KBM-7 (cell line): ENCODE measurements around the gene FAM9C.
"Not testable (repeated sequence)": the region's sequence is repeated elsewhere in the genome, so short reads cannot be mapped to it uniquely, and the experiment has no call there.

Source experiments
- DNase-seq: peaks from one replicate; pipeline ENCODE4 v3.0.0-alpha.2; 2015
- in situ Hi-C: fragments of 300-500 bp; cut with MboI; formaldehyde crosslinking; loops from 2 replicates; pipeline ENCODE4 v1.14.3; 2020; ENCODE audit warnings: low sequenced_read_pairs, low pct_unique_long_range_greater_than_20kb, mixed read lengths

FAM9C gene

DNA sequence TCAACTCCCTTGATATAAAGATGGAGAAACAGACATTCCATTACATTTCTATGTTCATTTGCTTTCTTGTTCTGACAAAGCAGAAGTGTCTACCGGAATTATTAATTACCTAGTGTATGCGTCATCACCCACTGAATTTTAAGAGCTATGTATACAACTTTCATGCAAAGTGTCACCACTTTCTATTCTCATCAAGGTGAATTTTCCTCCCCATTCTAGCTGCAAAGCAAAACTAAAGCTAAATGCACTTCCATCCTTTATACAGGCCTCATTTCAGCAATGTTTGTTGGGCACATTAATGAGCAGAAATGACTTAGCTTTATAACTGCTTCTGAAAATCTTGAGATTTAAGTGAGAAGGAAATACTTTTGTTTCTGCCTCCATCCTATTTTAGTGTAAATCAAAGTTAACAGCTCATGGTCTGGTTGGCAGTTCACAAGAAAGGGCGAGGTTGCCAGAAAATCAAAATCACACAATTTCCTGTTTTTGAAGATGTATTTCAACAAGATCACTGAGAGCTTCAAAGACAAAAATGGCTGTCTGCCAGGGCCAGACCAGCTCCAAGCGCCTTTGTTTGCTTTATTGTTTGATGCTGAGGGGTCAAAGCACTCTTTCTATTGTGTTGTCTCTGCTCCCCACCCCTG, 7.2 kb upstream of the FAM9C start:
- DNase-seq: peak; percentile 44
- in situ Hi-C loops: no loop called here

DNA sequence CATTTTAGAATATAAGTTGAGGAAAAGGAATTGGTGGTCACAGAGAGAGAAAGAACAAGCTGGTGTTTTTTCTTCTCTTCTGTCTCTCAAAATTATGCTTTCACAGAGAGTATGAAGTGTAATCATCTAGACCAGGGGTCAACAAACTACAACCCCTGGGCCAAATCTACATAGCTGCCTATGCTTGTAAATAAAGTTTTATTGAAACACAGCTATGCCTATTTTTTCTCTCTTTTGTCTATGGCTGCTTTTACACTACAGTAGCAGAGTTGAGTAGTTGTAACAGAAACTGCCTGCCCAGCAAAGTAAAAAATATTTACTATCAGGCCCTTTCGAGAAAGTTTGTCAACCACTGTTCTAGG, 6.7 kb upstream of the FAM9C start:
- no peak for DNase-seq

DNA sequence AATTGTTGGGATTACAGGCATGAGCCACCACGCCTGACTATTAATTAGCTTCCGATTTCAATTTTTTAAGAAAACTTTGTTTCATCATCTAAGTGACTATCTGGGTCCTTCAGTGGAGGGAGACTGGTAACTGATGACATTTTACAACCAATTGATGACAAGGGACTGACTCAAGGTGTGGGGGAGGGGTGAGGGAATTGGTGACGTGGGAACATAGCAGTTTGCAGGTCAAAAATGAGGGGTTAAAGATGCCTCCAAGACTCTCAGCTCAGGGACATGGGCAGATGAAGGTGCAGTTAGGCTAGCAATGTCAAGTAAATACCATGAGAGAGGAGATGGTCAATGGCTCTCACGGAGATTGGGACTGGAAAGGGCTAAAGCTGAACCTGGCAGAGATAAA, 5.7 kb upstream of the FAM9C start:
- no peak for DNase-seq
- in situ Hi-C loops: no loop called here

More for the DNA sequence above, 6.7 kb upstream of the FAM9C start:
- in situ Hi-C loops: no loop called here

DNA sequence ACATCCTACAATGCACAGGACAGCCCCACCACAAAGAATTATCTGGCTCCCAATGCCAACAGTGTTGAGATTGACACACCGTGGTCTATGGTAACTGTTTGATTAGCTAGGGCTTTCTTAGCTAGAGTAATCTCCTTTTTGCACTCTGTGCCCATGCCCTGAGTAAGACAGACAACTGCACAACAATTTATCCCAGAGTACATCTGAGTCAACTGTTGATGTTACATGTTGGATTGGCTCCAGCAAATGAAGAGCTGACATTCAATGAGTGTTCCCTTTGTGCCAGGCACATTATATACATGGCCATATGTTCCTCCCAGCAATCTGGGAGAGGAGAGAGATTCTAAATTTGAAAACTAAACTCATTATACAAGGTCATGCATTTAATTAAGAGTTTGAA, 3.9 kb upstream of the FAM9C start:
- in situ Hi-C loops: no loop called here
- no peak for DNase-seq

DNA sequence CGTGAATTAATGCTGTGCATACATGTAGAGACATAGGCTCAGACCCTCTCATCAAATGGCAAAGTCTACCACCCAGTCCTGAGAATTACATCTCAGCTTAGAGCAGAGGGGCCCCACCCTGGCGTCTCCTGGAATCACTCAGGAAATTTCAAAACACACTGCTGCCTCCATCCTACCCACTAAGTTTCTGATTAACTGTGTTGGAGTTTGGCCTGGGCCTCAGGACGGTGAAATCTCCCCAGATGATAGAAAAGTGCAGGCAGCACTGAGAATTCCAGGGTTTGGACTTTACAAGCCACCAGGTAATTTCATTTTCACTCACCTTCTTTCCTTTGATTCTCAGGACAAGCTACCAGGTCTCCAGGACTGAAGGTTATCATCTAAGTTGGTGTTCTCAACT, 3.3 kb upstream of the FAM9C start:
- no peak for DNase-seq
- in situ Hi-C loops: no loop called here

DNA sequence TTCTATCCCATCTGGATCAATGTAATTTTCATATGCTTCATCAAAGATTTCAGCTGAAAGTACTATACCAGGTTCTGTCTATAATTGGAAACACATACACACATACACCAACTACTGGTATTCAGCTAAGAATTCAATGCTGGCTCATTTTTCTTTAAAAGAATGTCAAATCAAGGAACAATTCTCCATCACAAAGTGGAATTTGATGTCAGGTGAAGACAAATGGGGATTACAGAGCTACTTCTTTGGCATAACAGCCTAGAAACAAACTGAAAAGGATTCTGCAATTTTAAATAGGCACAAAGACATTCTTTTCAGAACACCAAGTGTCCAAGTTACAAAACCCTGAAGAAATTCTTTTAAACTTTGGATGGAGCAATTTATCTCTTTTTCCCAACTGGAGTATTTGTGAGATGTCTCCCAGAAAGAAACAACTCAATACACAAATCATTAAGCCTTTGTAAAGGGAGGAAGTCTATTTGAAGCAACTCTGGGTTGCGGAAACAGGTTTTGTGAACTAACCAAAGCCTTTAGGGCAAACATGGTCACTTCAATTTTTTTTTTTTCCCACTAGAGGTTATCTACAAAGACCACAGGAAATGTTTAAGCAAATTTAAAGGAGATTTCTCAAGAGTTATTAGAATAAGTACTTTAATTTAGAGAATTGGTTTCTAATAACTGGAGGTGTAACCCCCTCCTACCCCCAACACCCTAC, 1.9 kb upstream of the FAM9C start:
- no peak for DNase-seq
- in situ Hi-C loops: no loop called here

DNA sequence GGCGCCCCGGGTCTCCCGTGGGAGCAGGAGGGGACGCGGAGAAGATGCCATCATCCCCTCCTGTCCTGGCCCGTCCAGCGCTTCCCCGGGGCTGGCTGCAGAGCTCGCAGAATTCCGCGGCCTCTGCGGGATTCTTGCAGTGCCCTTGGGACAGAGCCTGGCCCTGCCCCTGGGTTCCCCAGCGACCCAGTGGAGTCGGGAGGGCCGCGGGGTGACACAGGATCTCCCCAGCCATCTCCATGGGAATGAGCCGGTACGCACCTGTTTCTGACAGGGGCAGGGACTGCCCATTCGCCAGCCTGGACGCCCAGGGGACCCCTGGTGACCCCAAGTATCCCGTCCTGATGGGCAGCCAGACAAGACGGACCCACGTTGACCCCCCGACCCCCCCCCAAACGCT, 482 bp downstream of the FAM9C start:
- no peak for DNase-seq
- in situ Hi-C loops: no loop called here

- no peak for DNase-seq
- in situ Hi-C loops: no loop called here
Observed at GRCh38 chrX:13043138-13043537, 1.3 kb downstream of the FAM9C start.

- no peak for DNase-seq
- in situ Hi-C loops: no loop called here
Observed at GRCh38 chrX:13036896-13037295, 7.5 kb downstream of the FAM9C start.

- in situ Hi-C loops: no loop called here
Observed at GRCh38 chrX:13033193-13033592, 11.2 kb downstream of the FAM9C start.

GRCh38 chrX:13029887-13030771, 14.3 kb downstream of the FAM9C start:
- no peak for DNase-seq
- in situ Hi-C loops: no loop called here

More at GRCh38 chrX:13033193-13033592, 11.2 kb downstream of the FAM9C start:
- DNase-seq: no peak

- in situ Hi-C loops: no loop called here
- DNase-seq: no peak
Observed at GRCh38 chrX:13029637-13029886, 14.9 kb downstream of the FAM9C start.

- in situ Hi-C loops: no loop called here
- DNase-seq: peak; percentile 26
Observed at GRCh38 chrX:13028871-13029636, 15.4 kb downstream of the FAM9C start.

DNA sequence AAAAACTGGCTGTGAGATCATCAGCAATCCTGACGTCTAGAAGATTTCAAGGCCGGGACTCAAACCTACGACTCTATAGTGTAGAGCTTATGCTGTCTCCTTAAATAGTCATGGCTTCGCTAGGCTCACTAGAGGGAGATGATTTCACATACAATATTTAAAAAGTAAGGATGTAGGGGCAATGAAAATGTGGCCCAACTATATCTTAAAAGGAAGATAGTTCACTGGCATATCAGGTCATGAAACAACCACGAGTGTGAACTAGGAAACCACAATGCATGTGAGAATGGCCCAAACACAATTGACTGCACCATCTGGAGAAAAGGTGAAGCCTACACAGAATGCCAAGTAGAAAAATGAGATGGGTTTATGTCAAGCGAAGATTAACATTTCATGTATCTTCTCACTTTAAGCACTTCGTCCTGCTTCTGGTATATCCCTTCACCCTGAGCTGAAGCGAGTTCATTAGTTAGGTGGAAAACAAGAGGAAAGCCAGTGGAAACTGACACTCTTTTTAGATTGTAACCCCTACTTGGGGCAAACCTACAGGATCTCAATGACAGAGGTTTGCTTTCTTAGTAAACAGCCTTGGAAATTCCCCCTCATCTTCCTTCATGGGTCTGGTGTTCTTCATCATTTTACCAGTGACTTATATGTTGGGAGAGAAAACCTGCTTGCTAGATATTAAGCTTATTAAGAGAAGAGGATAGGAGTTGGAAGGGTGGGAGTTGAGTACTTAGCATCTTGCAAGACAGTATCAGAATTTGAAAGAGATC, 17.4 kb downstream of the FAM9C start:
- DNase-seq: peak; percentile 21
- in situ Hi-C loops: no loop called here

- no peak for DNase-seq
- in situ Hi-C loops: no loop called here
Observed at GRCh38 chrX:13024986-13025385, 19.4 kb downstream of the FAM9C start.

GRCh38 chrX:13023979-13024378, 20.4 kb downstream of the FAM9C start:
- no peak for DNase-seq
- in situ Hi-C loops: no loop called here

- DNase-seq: no peak
- in situ Hi-C loops: no loop called here
Observed at GRCh38 chrX:13023567-13023966, 20.9 kb downstream of the FAM9C start.

DNA sequence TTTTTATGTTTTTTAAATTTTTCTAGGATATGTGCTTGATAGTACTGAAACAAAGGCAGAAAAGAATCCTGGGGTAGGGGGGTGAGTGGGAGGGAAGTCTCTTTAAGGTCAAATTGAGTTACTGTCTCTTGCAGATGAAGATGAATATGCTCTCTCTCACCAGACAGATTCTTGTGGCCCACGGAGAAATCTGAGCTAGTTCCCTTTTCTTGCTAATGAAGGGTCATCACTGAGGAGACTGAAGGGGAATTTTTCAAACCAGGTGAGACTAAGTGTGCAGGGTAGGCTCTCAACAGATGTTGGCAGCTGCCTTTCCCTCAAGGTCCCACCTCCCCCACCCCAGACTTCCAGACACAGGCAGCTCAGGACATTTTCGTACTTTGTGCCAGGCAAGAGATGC, 21.5 kb downstream of the FAM9C start:
- no peak for DNase-seq
- in situ Hi-C loops: no loop called here

- in situ Hi-C loops, DNase-seq: not testable (repeated sequence)
Observed at GRCh38 chrX:13016731-13017130, 27.7 kb downstream of the FAM9C start.
